ENCODE data around the gene ARHGEF7.

ARHGEF7 gene

GRCh38 chr13:111183087-111183645 is 68.1 kb downstream of the ARHGEF7 start:
- no peak overlapping the region for H2AK5ac ChIP-seq (ENCODE audit: low read length)
- no peaks in the 10 kb centered on the region for H3K36me3 ChIP-seq (ENCODE audit: control insufficient read depth, insufficient read depth, low read length)
- no peak overlapping the region for H3K4ac ChIP-seq (ENCODE audit: low read depth, low read length)
- peaks cover 66% of the 10 kb centered on the region for H3K79me2 ChIP-seq (ENCODE audit: control insufficient read depth, insufficient read depth, low read length)
- peaks cover 40% of the 10 kb centered on the region for H3K79me1 ChIP-seq (ENCODE audit: low read length)
- H3K18ac ChIP-seq (ENCODE audit: low read length), result no peak overlapping the region
- H3K4me1 ChIP-seq (ENCODE audit: control insufficient read depth, low read depth, low read length), result no peaks in the 10 kb centered on the region
- H3K27ac ChIP-seq (ENCODE audit: low read depth, low read length), result no peak overlapping the region
- no peak overlapping the region for H3K23ac ChIP-seq (ENCODE audit: low read length)
- H3K56ac ChIP-seq (ENCODE audit: low read length), result no peak overlapping the region
- no peak overlapping the region for H4K8ac ChIP-seq (ENCODE audit: low read depth, low read length)
- H3K27me3 ChIP-seq (ENCODE audit: insufficient read depth, low read length, poor library complexity), result no peaks in the 10 kb centered on the region
- DNase-seq, result no peak
- H2BK15ac ChIP-seq (replicated peaks; ENCODE audit: low read depth), result no peak overlapping the region
- no CpG with 5 or more reads among the region's 6 CpGs for WGBS (ENCODE audit: extremely low coverage, insufficient coverage, low lambda C conversion rate)
- H2BK120ac ChIP-seq (ENCODE audit: low read depth, low read length), result no peak overlapping the region
- no peak overlapping the region for H4K5ac ChIP-seq (ENCODE audit: low read length)
- no peak overlapping the region for H3K4me3 ChIP-seq (ENCODE audit: low read length)
- H2BK5ac ChIP-seq (ENCODE audit: low read length), result no peak overlapping the region
- no peak overlapping the region for H3K4me2 ChIP-seq (ENCODE audit: low read length)
- no peak overlapping the region for H3K9ac ChIP-seq (ENCODE audit: low read length)

GRCh38 chr13:111183959-111184358 is 68.8 kb downstream of the ARHGEF7 start:
- H3K56ac ChIP-seq (ENCODE audit: low read length), result no peak overlapping the region
- H3K4me1 ChIP-seq (ENCODE audit: control insufficient read depth, low read depth, low read length), result no peaks in the 10 kb centered on the region
- H3K23ac ChIP-seq (ENCODE audit: low read length), result no peak overlapping the region
- DNase-seq, result no peak
- no peak overlapping the region for H2BK5ac ChIP-seq (ENCODE audit: low read length)
- H3K4me2 ChIP-seq (ENCODE audit: low read length), result no peak overlapping the region
- no peak overlapping the region for H3K27ac ChIP-seq (ENCODE audit: low read depth, low read length)
- no peak overlapping the region for H2BK120ac ChIP-seq (ENCODE audit: low read depth, low read length)
- H3K36me3 ChIP-seq (ENCODE audit: control insufficient read depth, insufficient read depth, low read length), result no peaks in the 10 kb centered on the region
- no peak overlapping the region for H2AK5ac ChIP-seq (ENCODE audit: low read length)
- no CpG with 5 or more reads among the region's 10 CpGs for WGBS (ENCODE audit: extremely low coverage, insufficient coverage, low lambda C conversion rate)
- H3K4me3 ChIP-seq (ENCODE audit: low read length), result no peak overlapping the region
- no peak overlapping the region for H3K9ac ChIP-seq (ENCODE audit: low read length)
- H4K8ac ChIP-seq (ENCODE audit: low read depth, low read length), result no peak overlapping the region
- no peak overlapping the region for H3K4ac ChIP-seq (ENCODE audit: low read depth, low read length)
- peaks cover 64% of the 10 kb centered on the region for H3K79me2 ChIP-seq (ENCODE audit: control insufficient read depth, insufficient read depth, low read length)
- H3K18ac ChIP-seq (ENCODE audit: low read length), result no peak overlapping the region
- H3K79me1 ChIP-seq (ENCODE audit: low read length), result peaks cover 38% of the 10 kb centered on the region
- no peaks in the 10 kb centered on the region for H3K27me3 ChIP-seq (ENCODE audit: insufficient read depth, low read length, poor library complexity)
- H2BK15ac ChIP-seq (replicated peaks; ENCODE audit: low read depth), result no peak overlapping the region
- H4K5ac ChIP-seq (ENCODE audit: low read length), result no peak overlapping the region

GRCh38 chr13:111184458-111185401 is 69.6 kb downstream of the ARHGEF7 start:
- H3K79me1 ChIP-seq (ENCODE audit: low read length), result peaks cover 36% of the 10 kb centered on the region
- H3K23ac ChIP-seq (ENCODE audit: low read length), result no peak overlapping the region
- DNase-seq, result no peak
- no peak overlapping the region for H2AK5ac ChIP-seq (ENCODE audit: low read length)
- no peak overlapping the region for H3K4ac ChIP-seq (ENCODE audit: low read depth, low read length)
- H2BK15ac ChIP-seq (replicated peaks; ENCODE audit: low read depth), result no peak overlapping the region
- H3K36me3 ChIP-seq (ENCODE audit: control insufficient read depth, insufficient read depth, low read length), result no peaks in the 10 kb centered on the region
- WGBS (ENCODE audit: extremely low coverage, insufficient coverage, low lambda C conversion rate), result no CpG with 5 or more reads among the region's 18 CpGs
- no peak overlapping the region for H4K5ac ChIP-seq (ENCODE audit: low read length)
- no peaks in the 10 kb centered on the region for H3K27me3 ChIP-seq (ENCODE audit: insufficient read depth, low read length, poor library complexity)
- no peak overlapping the region for H3K4me3 ChIP-seq (ENCODE audit: low read length)
- no peak overlapping the region for H4K8ac ChIP-seq (ENCODE audit: low read depth, low read length)
- H2BK120ac ChIP-seq (ENCODE audit: low read depth, low read length), result no peak overlapping the region
- H3K27ac ChIP-seq (ENCODE audit: low read depth, low read length), result no peak overlapping the region
- no peak overlapping the region for H3K56ac ChIP-seq (ENCODE audit: low read length)
- no peak overlapping the region for H3K18ac ChIP-seq (ENCODE audit: low read length)
- H3K4me1 ChIP-seq (ENCODE audit: control insufficient read depth, low read depth, low read length), result no peaks in the 10 kb centered on the region
- no peak overlapping the region for H3K4me2 ChIP-seq (ENCODE audit: low read length)
- H3K9ac ChIP-seq (ENCODE audit: low read length), result no peak overlapping the region
- no peak overlapping the region for H2BK5ac ChIP-seq (ENCODE audit: low read length)
- H3K79me2 ChIP-seq (ENCODE audit: control insufficient read depth, insufficient read depth, low read length), result peaks cover 62% of the 10 kb centered on the region

- Histone ChIP-seq H3K27ac (ENCODE audit: low read depth, low read length) (no peak overlapping the region), H3K4me2 (ENCODE audit: low read length) (no peak overlapping the region), H3K79me1 (ENCODE audit: low read length) (peaks cover 33% of the 10 kb centered on the region), H3K79me2 (ENCODE audit: control insufficient read depth, insufficient read depth, low read length) (peaks cover 61% of the 10 kb centered on the region), H3K23ac (ENCODE audit: low read length) (no peak overlapping the region), H3K27me3 (ENCODE audit: insufficient read depth, low read length, poor library complexity) (no peaks in the 10 kb centered on the region), H2BK15ac (replicated peaks; ENCODE audit: low read depth) (no peak overlapping the region), H4K8ac (ENCODE audit: low read depth, low read length) (no peak overlapping the region), H3K36me3 (ENCODE audit: control insufficient read depth, insufficient read depth, low read length) (no peaks in the 10 kb centered on the region), H3K18ac (ENCODE audit: low read length) (no peak overlapping the region), H3K4ac (ENCODE audit: low read depth, low read length) (no peak overlapping the region), H3K4me3 (ENCODE audit: low read length) (no peak overlapping the region), H3K4me1 (ENCODE audit: control insufficient read depth, low read depth, low read length) (no peaks in the 10 kb centered on the region), H4K5ac (ENCODE audit: low read length) (no peak overlapping the region), H3K9ac (ENCODE audit: low read length) (no peak overlapping the region), H3K56ac (ENCODE audit: low read length) (no peak overlapping the region), H2AK5ac (ENCODE audit: low read length) (no peak overlapping the region), H2BK5ac (ENCODE audit: low read length) (no peak overlapping the region), H2BK120ac (ENCODE audit: low read depth, low read length) (no peak overlapping the region)
- no CpG with 5 or more reads among the region's 10 CpGs for WGBS (ENCODE audit: extremely low coverage, insufficient coverage, low lambda C conversion rate)
- no peak for DNase-seq
Measured at GRCh38 chr13:111186305-111186935, 71.3 kb downstream of the ARHGEF7 start.

GRCh38 chr13:111187960-111188541 is 72.9 kb downstream of the ARHGEF7 start:
- WGBS (ENCODE audit: extremely low coverage, insufficient coverage, low lambda C conversion rate), result no CpG with 5 or more reads among the region's 11 CpGs

More at GRCh38 chr13:111187960-111188541, 72.9 kb downstream of the ARHGEF7 start:
- Histone ChIP-seq H3K79me1 (ENCODE audit: low read length) (peaks cover 19% of the 10 kb centered on the region), H2BK5ac (ENCODE audit: low read length) (no peak overlapping the region), H3K23ac (ENCODE audit: low read length) (no peak overlapping the region), H4K5ac (ENCODE audit: low read length) (no peak overlapping the region), H3K27me3 (ENCODE audit: insufficient read depth, low read length, poor library complexity) (no peaks in the 10 kb centered on the region), H2BK15ac (replicated peaks; ENCODE audit: low read depth) (no peak overlapping the region), H3K27ac (ENCODE audit: low read depth, low read length) (no peak overlapping the region), H3K4me3 (ENCODE audit: low read length) (no peak overlapping the region), H4K8ac (ENCODE audit: low read depth, low read length) (no peak overlapping the region), H3K36me3 (ENCODE audit: control insufficient read depth, insufficient read depth, low read length) (no peaks in the 10 kb centered on the region), H3K18ac (ENCODE audit: low read length) (no peak overlapping the region), H3K9ac (ENCODE audit: low read length) (no peak overlapping the region), H3K56ac (ENCODE audit: low read length) (no peak overlapping the region), H3K4ac (ENCODE audit: low read depth, low read length) (no peak overlapping the region), H2BK120ac (ENCODE audit: low read depth, low read length) (no peak overlapping the region), H3K4me2 (ENCODE audit: low read length) (no peak overlapping the region), H3K79me2 (ENCODE audit: control insufficient read depth, insufficient read depth, low read length) (peaks cover 45% of the 10 kb centered on the region), H2AK5ac (ENCODE audit: low read length) (no peak overlapping the region), H3K4me1 (ENCODE audit: control insufficient read depth, low read depth, low read length) (no peaks in the 10 kb centered on the region)
- peak; percentile 48 for DNase-seq

All from mesendoderm (in vitro differentiated cells).